ELF-1 (cell line): ENCODE data around the gene PCDHA6.
"Not testable (repeated sequence)": the region's sequence is repeated elsewhere in the genome, so short reads cannot be mapped to it uniquely, and the experiment has no call there.

Source experiments
- DNase-seq: peaks from one replicate; pipeline ENCODE4 v3.0.0-alpha.2; 2016; ENCODE audit warnings: low read depth, low spot score

The PCDHA6 gene

DNA sequence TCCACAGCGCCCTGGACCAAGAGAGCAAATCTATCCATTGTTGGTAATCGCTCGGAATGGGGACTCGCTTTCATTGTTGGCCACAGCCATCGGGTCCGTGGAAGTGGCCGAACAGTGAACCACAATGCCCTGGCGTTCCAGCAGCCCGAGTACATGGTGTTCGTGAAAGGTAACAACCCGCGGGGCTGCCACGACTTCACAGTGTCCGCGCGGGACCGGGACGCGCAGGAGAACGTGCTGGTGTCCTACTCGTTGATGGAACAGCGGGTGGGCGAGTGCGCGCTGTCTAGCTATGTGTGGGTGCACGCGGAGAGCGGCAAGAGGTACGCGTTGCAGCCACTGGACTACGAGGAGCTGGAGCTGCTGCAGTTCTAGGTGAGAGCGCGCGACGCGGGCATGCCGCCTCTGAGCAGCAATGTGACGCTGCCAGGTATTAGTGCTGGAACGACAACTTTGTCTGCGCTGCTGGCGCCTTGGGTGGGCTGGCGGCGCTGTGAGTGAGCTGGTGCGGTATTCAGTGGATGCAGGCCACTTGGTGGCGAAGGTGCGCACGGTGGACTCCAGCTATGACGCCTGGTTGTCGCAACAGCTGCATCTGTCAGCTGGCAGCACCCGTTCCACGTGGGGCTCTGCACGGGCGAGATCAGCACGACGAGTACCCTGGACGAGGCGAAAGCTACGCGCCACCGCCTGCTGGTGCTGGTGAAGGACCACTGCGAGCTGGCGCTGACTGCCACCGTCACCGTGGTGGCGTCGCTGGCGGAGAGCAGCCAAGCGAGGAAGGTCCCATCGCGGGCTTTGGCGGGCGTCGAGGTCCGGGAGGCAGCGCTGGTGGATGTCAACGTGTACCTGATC is 34.9 kb downstream of the PCDHA6 start:
- DNase-seq = no peak

DNA sequence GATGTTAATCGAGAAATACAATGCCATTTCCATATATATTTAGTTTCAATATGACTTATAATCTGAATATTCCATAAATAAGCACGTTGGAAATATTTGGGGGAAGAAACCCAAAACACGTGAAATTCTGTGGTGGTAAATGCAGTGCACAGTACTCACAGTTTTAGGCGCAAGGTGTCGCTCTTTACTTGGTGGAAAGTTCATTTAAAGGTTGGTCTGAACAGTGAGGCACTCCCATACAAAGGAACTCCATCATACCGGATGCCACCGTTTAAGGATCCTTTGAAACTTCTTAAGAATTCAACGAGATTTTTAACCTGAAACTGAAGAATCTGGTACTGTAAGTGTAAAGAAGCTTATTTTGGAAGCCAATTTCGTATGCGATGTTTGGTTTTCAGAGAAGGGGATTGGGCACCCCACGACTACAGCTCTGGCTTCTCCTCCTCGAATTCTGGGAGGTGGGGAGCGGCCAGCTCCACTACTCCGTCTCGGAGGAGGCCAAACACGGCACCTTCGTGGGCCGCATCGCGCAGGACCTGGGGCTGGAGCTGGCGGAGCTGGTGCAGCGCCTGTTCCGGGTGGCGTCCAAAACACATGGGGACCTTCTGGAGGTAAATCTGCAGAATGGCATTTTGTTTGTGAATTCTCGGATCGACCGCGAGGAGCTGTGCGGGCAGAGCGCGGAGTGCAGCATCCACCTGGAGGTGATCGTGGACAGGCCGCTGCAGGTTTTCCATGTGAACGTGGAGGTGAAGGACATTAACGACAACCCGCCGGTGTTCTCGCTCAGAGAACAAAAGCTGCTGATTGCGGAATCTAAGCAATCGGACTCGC is 41.2 kb downstream of the PCDHA6 start, which contains the start of gene PCDHA11:
Gene PCDHA11 (plus strand): TSS at position 237 of the 834 bp plus-strand sequence. CDS start 147 bp downstream, at position 384.
- peak; percentile 61 for DNase-seq

DNA sequence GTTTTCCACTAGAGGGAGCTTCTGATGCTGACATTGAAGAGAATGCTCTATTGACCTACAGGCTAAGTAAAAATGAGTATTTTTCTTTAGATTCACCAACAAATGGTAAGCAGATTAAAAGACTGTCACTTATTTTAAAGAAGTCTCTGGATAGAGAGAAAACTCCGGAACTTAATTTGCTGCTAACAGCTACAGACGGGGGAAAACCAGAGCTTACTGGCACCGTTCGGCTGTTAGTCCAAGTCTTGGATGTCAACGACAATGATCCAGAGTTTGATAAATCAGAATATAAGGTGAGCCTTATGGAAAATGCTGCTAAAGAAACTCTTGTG is 41.8 kb downstream of the PCDHA6 start:
- no peak for DNase-seq

DNA sequence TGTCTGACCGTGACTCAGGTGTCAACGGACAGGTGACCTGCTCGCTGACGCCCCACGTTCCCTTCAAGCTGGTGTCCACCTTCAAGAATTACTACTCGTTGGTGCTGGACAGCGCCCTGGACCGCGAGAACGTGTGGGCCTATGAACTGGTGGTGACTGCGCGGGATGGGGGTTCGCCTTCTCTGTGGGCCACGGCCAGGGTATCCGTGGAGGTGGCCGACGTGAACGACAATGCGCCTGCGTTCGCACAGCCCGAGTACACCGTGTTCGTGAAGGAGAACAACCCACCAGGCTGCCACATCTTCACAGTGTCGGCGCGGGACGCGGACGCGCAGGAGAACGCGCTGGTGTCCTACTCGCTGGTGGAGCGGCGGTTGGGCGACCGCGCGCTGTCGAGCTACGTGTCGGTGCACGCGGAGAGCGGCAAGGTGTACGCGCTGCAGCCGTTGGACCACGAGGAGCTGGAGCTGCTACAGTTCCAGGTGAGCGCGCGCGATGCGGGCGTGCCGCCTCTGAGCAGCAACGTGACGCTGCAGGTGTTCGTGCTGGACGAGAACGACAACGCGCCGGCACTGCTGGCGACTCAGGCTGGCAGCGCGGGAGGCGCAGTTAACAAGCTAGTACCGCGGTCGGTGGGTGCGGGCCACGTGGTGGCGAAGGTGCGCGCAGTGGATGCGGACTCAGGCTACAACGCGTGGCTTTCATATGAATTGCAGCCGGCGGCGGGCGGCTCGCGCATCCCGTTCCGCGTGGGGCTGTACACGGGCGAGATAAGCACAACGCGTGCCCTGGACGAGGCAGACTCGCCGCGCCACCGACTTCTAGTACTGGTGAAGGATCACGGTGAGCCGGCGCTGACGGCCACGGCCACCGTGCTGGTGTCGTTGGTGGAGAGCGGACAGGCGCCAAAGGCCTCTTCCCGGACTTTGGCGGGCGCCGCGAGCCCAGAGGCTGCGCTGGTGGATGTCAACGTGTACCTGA is 42.8 kb downstream of the PCDHA6 start:
- DNase-seq = no peak

DNA sequence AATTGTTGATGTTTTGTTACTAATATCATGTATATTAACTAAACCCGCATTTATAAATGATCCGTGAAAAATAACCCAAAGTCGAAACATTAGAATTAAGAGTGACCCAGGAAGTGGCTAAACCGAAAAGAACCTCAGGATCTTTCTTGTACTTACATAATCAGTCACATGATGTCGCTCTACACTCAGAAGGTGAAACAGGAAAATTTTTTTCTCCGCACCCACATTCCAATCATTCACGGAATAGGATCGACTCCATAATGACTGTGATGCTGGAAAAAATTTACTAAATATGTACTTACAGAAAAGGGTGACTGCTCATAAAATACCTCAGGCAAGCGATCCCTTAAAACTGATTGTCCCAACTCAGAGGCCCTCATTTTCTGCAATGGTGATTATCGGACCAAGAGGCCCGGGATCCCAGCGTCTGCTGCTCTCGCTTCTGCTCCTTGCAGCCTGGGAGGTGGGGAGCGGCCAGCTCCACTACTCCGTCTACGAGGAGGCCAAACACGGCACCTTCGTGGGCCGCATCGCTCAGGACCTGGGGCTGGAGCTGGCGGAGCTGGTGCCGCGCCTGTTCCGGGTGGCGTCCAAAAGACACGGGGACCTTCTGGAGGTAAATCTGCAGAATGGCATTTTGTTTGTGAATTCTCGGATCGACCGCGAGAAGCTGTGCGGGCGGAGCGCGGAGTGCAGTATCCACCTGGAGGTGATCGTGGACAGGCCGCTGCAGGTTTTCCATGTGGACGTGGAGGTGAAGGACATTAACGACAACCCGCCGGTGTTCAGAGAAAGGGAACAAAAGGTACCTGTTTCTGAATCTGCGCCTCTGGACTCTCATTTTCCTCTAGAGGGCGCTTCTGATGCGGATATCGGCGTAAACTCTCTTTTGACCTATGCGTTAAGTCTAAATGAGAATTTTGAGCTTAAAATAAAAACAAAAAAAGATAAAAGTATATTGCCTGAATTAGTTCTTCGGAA is 47.6 kb downstream of the PCDHA6 start, which contains the start of gene PCDHA12:
Gene PCDHA12 (plus strand): TSS at position 224 of the 981 bp plus-strand sequence. CDS start 165 bp downstream, at position 389.
- peak; percentile 49 for DNase-seq

DNA sequence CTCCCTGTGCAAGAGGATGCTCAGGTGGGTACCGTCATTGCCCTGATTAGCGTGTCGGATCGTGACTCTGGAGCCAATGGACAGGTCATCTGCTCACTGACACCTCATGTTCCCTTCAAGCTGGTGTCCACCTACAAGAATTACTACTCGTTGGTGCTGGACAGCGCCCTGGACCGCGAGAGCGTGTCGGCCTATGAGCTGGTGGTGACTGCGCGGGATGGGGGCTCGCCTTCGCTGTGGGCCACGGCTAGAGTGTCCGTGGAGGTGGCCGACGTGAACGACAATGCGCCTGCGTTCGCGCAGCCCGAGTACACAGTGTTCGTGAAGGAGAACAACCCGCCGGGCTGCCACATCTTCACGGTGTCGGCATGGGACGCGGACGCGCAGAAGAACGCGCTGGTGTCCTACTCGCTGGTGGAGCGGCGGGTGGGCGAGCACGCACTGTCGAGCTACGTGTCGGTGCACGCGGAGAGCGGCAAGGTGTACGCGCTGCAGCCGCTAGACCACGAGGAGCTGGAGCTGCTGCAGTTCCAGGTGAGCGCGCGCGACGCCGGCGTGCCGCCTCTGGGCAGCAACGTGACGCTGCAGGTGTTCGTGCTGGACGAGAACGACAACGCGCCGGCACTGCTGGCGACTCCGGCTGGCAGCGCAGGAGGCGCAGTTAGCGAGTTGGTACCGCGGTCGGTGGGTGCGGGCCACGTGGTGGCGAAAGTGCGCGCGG is 48.9 kb downstream of the PCDHA6 start:
- not testable (repeated sequence) for DNase-seq

DNA sequence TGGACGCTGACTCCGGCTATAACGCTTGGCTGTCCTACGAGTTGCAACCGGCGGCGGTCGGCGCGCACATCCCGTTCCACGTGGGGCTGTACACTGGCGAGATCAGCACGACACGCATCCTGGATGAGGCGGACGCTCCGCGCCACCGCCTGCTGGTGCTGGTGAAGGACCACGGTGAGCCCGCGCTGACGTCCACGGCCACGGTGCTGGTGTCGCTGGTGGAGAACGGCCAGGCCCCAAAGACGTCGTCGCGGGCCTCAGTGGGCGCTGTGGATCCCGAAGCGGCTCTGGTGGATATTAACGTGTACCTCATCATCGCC is 49.5 kb downstream of the PCDHA6 start:
- no peak for DNase-seq
